ENCODE measurements around the gene TNFRSF1A.

TNFRSF1A gene

GRCh38 chr12:6358881-6359280, 17.0 kb upstream of the TNFRSF1A start:
- Histone ChIP-seq H3K27me3 (ENCODE audit: control insufficient read depth, low read length) (peaks cover 19% of the 10 kb centered on the region), H3F3A (ENCODE audit: control insufficient read depth, insufficient read depth) (no peaks in the 10 kb centered on the region), H3K4me3 (ENCODE audit: low read length) (no peak overlapping the region), H3K9me3 (ENCODE audit: control insufficient read depth, insufficient read depth, low read length) (no peaks in the 10 kb centered on the region), H3K27ac (ENCODE audit: low read depth, low read length) (no peak overlapping the region), H3K36me3 (ENCODE audit: control insufficient read depth, low read length) (no peaks in the 10 kb centered on the region), H3K9me2 (replicated peaks; ENCODE audit: control insufficient read depth, low read length) (no peaks in the 10 kb centered on the region), H3K4me1 (ENCODE audit: control insufficient read depth, low read length) (peaks cover 13% of the 10 kb centered on the region), H4K20me1 (ENCODE audit: control insufficient read depth, insufficient read depth, low read depth, low read length) (no peaks in the 10 kb centered on the region), H3K4me2 (ENCODE audit: low read length) (no peak overlapping the region), H3K79me2 (ENCODE audit: control insufficient read depth, low read length) (no peaks in the 10 kb centered on the region)
- TF ChIP-seq EZH2phosphoT487 (IDR thresholded peaks at IDR 0.05; ENCODE audit: borderline replicate concordance, low read length): no peak
- TF ChIP-seq, protein P1, sequence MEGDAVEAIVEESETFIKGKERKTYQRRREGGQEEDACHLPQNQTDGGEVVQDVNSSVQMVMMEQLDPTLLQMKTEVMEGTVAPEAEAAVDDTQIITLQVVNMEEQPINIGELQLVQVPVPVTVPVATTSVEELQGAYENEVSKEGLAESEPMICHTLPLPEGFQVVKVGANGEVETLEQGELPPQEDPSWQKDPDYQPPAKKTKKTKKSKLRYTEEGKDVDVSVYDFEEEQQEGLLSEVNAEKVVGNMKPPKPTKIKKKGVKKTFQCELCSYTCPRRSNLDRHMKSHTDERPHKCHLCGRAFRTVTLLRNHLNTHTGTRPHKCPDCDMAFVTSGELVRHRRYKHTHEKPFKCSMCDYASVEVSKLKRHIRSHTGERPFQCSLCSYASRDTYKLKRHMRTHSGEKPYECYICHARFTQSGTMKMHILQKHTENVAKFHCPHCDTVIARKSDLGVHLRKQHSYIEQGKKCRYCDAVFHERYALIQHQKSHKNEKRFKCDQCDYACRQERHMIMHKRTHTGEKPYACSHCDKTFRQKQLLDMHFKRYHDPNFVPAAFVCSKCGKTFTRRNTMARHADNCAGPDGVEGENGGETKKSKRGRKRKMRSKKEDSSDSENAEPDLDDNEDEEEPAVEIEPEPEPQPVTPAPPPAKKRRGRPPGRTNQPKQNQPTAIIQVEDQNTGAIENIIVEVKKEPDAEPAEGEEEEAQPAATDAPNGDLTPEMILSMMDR (IDR thresholded peaks at IDR 0.05; ENCODE audit: low read depth, low read length, poor library complexity, severe bottlenecking): no peak

- Histone ChIP-seq H3K4me2 (ENCODE audit: low read length) (no peak overlapping the region), H3K9me2 (replicated peaks; ENCODE audit: control insufficient read depth, low read length) (no peaks in the 10 kb centered on the region), H3F3A (ENCODE audit: control insufficient read depth, insufficient read depth) (peaks cover 7% of the 10 kb centered on the region; the same call in 1 of the 2 replicates), H3K27me3 (ENCODE audit: control insufficient read depth, low read length) (peaks cover 19% of the 10 kb centered on the region), H3K4me3 (ENCODE audit: low read length) (no peak overlapping the region), H4K20me1 (ENCODE audit: control insufficient read depth, insufficient read depth, low read depth, low read length) (no peaks in the 10 kb centered on the region), H3K36me3 (ENCODE audit: control insufficient read depth, low read length) (no peaks in the 10 kb centered on the region), H3K79me2 (ENCODE audit: control insufficient read depth, low read length) (no peaks in the 10 kb centered on the region), H3K27ac (ENCODE audit: low read depth, low read length) (no peak overlapping the region), H3K9me3 (ENCODE audit: control insufficient read depth, insufficient read depth, low read length) (no peaks in the 10 kb centered on the region), H3K4me1 (ENCODE audit: control insufficient read depth, low read length) (peaks cover 26% of the 10 kb centered on the region)
- no peak for TF ChIP-seq EZH2phosphoT487 (IDR thresholded peaks at IDR 0.05; ENCODE audit: borderline replicate concordance, low read length)
- TF ChIP-seq, protein P1 (IDR thresholded peaks at IDR 0.05; ENCODE audit: low read depth, low read length, poor library complexity, severe bottlenecking): no peak
Observed at GRCh38 chr12:6356374-6356820, 14.5 kb upstream of the TNFRSF1A start.

GRCh38 chr12:6355491-6356373, 13.9 kb upstream of the TNFRSF1A start:
- Histone ChIP-seq H4K20me1 (ENCODE audit: control insufficient read depth, insufficient read depth, low read depth, low read length) (no peaks in the 10 kb centered on the region), H3K9me2 (replicated peaks; ENCODE audit: control insufficient read depth, low read length) (no peaks in the 10 kb centered on the region), H3F3A (ENCODE audit: control insufficient read depth, insufficient read depth) (peaks cover 7% of the 10 kb centered on the region; the same call in 1 of the 2 replicates), H3K4me1 (ENCODE audit: control insufficient read depth, low read length) (peaks cover 31% of the 10 kb centered on the region), H3K27ac (ENCODE audit: low read depth, low read length) (no peak overlapping the region), H3K36me3 (ENCODE audit: control insufficient read depth, low read length) (no peaks in the 10 kb centered on the region), H3K4me3 (ENCODE audit: low read length) (no peak overlapping the region), H3K79me2 (ENCODE audit: control insufficient read depth, low read length) (no peaks in the 10 kb centered on the region), H3K4me2 (ENCODE audit: low read length) (no peak overlapping the region), H3K27me3 (ENCODE audit: control insufficient read depth, low read length) (peaks cover 17% of the 10 kb centered on the region), H3K9me3 (ENCODE audit: control insufficient read depth, insufficient read depth, low read length) (no peaks in the 10 kb centered on the region)
- TF ChIP-seq EZH2phosphoT487 (IDR thresholded peaks at IDR 0.05; ENCODE audit: borderline replicate concordance, low read length): no peak
- TF ChIP-seq, protein P1 (IDR thresholded peaks at IDR 0.05; ENCODE audit: low read depth, low read length, poor library complexity, severe bottlenecking): no peak

Data from DOHH2 (cell line).